Progenitor cell of endocrine pancreas (in vitro differentiated cells): ENCODE measurements around the gene WIPI1. TPM values are rescaled to one million over a fixed set of nuclear protein-coding genes. Genes with fewer than 3 reads are reported as not detected.
A peak's percentile ranks its signal among the peaks of the same experiment; 100 is the strongest.

Experiments
- DNase-seq: peaks from one replicate; pipeline ENCODE4 v3.0.0; 2021; ENCODE audit warnings: low spot score; ENCODE audit not compliant: unreplicated experiment
- H3K27ac Mint-ChIP-seq: 2 replicates; pipeline ENCODE4 v1.8.0; 2021; ENCODE audit warnings: mild to moderate bottlenecking, moderate library complexity, mixed read lengths
- H3K27me3 Mint-ChIP-seq: 2 replicates; pipeline ENCODE4 v1.8.0; 2021; ENCODE audit warnings: mixed read lengths
- H3K36me3 Mint-ChIP-seq: 2 replicates; pipeline ENCODE4 v1.8.0; 2022; ENCODE audit warnings: mixed read lengths; ENCODE audit not compliant: insufficient read depth
- H3K4me1 Mint-ChIP-seq: 2 replicates; pipeline ENCODE4 v1.8.0; 2021; ENCODE audit warnings: low read depth, mixed read lengths
- H3K4me3 Mint-ChIP-seq: 2 replicates; pipeline ENCODE4 v1.8.0; 2021; ENCODE audit warnings: low read depth, mild to moderate bottlenecking, moderate library complexity, mixed read lengths
- H3K9me3 Mint-ChIP-seq: 2 replicates; pipeline ENCODE4 v1.8.0; 2021; ENCODE audit warnings: low read depth, mixed read lengths
- CTCF ChIP-seq: fragments of 200-600 bp; sonication (generic); IDR thresholded peaks from one replicate; pipeline ENCODE4 v1.5.0; 2021; ENCODE audit warnings: antibody characterized with exemption, mild to moderate bottlenecking; ENCODE audit not compliant: unreplicated experiment
- total RNA-seq: library from RNA; stranded (reverse); gene quantifications from 2 replicates; pipeline ENCODE4 v1.2.1, GENCODE V29; 2021

Gene WIPI1
- total RNA-seq, 1 donor from 2014 or later = 53.5 TPM

GRCh38 chr17:68450801-68451200 is 6.5 kb downstream of the WIPI1 start:
- Mint-ChIP-seq H3K9me3 (no peaks in the 10 kb centered on the region), H3K4me1 (peaks cover 28% of the 10 kb centered on the region), H3K36me3 (peaks cover 24% of the 10 kb centered on the region), H3K27ac (peak overlapping the region; percentile 67), H3K27me3 (no peaks in the 10 kb centered on the region), H3K4me3 (no peak overlapping the region)
- DNase-seq = no peak
- no peak for TF ChIP-seq CTCF

- DNase-seq = no peak
These were observed 6.9 kb downstream of the WIPI1 start for GRCh38 chr17:68450391-68450790.

GRCh38 chr17:68449021-68449739 is 8.1 kb downstream of the WIPI1 start:
- H3K4me1 Mint-ChIP-seq = peaks cover 23% of the 10 kb centered on the region
- no peak for TF ChIP-seq CTCF

More at GRCh38 chr17:68450391-68450790, 6.9 kb downstream of the WIPI1 start:
- H3K27me3 Mint-ChIP-seq = no peaks in the 10 kb centered on the region
- H3K9me3 Mint-ChIP-seq = no peaks in the 10 kb centered on the region
- H3K4me1 Mint-ChIP-seq = peaks cover 26% of the 10 kb centered on the region
- H3K4me3 Mint-ChIP-seq = no peak overlapping the region
- no peak for TF ChIP-seq CTCF
- peaks cover 24% of the 10 kb centered on the region for H3K36me3 Mint-ChIP-seq
- peak overlapping the region; percentile 67 for H3K27ac Mint-ChIP-seq

GRCh38 chr17:68446626-68447041 is 10.7 kb downstream of the WIPI1 start:
- H3K36me3 Mint-ChIP-seq = peaks cover 24% of the 10 kb centered on the region
- no peak overlapping the region for H3K4me3 Mint-ChIP-seq
- no peaks in the 10 kb centered on the region for H3K9me3 Mint-ChIP-seq
- DNase-seq = no peak
- no peaks in the 10 kb centered on the region for H3K27me3 Mint-ChIP-seq
- TF ChIP-seq CTCF = no peak
- H3K4me1 Mint-ChIP-seq = peaks cover 14% of the 10 kb centered on the region
- H3K27ac Mint-ChIP-seq = peak overlapping the region; percentile 38

More at GRCh38 chr17:68449021-68449739, 8.1 kb downstream of the WIPI1 start:
- Mint-ChIP-seq H3K27ac (no peak overlapping the region), H3K36me3 (peaks cover 24% of the 10 kb centered on the region), H3K9me3 (no peaks in the 10 kb centered on the region), H3K4me3 (no peak overlapping the region), H3K27me3 (no peaks in the 10 kb centered on the region)
- no peak for DNase-seq

- H3K27me3 Mint-ChIP-seq = no peaks in the 10 kb centered on the region
- H3K4me3 Mint-ChIP-seq = no peak overlapping the region
- peak overlapping the region; percentile 38 for H3K27ac Mint-ChIP-seq
- H3K36me3 Mint-ChIP-seq = peaks cover 22% of the 10 kb centered on the region
- H3K9me3 Mint-ChIP-seq = no peaks in the 10 kb centered on the region
- no peak for TF ChIP-seq CTCF
- H3K4me1 Mint-ChIP-seq = peaks cover 10% of the 10 kb centered on the region
- DNase-seq = no peak
These were observed 11.6 kb downstream of the WIPI1 start for GRCh38 chr17:68445671-68446070.
